Left lobe of liver (tissue), 2 donors: ENCODE data around the gene PGBD5. TPM values are rescaled to one million over a fixed set of nuclear protein-coding genes. Genes with fewer than 3 reads are reported as not detected.

Experiments used
- ATAC-seq: fragments of 200-7000 bp; cut with Tn5 transposase; one replicate; pipeline ENCODE4 v1.9.1; 2020; ENCODE audit warnings: mild to moderate bottlenecking, moderate library complexity
- DNase-seq: peaks from one replicate; pipeline ENCODE4 v3.0.0-alpha.2; 2020; ENCODE audit warnings: low spot score
- total RNA-seq: library from RNA; stranded (reverse); gene quantifications from one replicate; pipeline ENCODE4 v1.2.1, GENCODE V29; 2021
- donor health status: DM: no; HTN: no; CAD: no; lungs with moderate emphysema.
- donor health status: DM: no; HTN: yes; CAD: no.

Gene PGBD5
- total RNA-seq, 1 donor from 2014 or later: 7.5 TPM

DNA sequence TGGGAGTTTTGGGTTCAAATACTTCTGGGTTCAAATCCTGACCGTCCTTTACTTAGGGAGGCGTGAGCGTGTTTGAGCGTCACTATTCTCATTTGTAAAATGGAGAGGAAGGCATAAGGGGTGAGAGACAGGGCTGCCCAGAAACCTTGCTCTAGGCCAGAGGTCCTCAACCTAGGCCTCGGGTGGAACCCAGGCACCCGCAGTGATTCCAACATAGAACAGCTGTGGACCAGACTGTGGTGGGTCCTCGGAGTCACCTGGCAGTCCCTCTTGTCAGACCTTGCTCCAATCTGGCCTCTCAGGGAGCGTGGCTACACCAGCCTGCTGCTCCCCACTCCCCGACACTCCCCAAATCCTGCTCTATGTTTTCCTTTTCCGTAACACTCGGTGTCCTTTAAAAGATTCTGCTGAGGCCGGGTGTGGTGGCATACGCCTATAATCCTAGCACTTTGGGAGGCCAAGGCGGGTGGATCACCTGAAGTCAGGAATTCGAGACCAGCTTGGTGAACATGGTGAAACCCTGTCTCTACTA, 116.4 kb downstream of the PGBD5 start:
- DNase-seq (no peak), ATAC-seq (no peak)

DNA sequence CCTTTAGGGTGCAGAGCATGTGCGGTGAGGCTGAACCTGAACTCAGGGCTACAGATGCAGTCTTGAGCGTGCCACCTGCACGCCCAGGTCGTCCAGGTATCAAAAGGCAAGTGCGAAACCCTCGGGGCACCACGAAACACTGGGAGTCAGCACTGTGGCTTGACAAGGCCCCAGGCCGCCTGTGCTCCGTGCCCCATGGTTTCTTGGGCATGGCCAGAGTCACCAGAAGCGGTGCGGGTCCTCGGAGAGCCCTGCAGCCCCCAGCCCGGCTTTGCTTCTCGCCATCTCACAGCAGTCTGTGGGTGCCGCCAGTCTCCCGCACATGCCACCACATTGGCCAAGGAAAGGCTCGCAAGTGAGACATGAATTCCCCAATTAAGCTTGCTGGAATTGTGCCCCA, 117.3 kb downstream of the PGBD5 start:
- DNase-seq (no peak), ATAC-seq (no peak)

DNA sequence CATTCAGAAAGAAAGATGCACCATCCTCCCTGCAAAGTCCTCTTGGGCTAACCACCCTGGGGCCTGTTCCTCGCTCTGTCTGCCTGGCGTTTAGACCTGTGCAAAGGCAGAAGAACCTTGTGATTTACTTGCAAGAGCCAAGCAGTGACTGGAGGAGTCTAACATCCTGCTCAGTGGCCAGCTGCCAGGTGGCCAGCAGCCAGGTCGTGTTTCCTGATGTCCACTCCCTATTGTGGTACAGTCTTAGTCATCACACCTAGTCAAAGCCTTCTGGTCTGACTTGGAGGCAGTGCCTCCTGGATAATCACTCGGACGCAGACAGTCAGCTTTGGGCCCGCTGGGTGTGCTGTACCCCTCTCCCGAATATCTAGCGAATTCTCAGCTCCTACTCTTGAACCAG, 118.1 kb downstream of the PGBD5 start:
- DNase-seq (no peak), ATAC-seq (no peak)

DNA sequence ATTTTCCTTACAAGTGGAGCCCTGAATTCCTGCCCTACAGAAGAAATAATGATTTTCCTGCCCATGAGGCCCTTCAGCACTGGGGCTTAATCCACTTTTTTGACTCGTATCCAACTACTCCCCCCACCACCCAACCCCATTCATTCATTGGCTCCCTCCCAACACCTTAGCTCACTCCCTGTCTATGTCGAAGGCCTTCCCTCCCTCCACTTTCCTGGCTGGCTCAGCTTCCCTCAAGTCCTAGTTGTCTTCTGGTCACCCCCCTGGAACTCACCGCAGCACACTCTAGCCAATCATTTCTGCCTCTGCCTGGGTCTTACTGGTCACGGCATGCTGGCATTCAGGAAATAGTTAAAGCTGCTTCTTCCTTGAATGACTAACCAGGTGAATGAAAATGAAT, 118.9 kb downstream of the PGBD5 start:
- no peak for ATAC-seq
- DNase-seq: no peak

DNA sequence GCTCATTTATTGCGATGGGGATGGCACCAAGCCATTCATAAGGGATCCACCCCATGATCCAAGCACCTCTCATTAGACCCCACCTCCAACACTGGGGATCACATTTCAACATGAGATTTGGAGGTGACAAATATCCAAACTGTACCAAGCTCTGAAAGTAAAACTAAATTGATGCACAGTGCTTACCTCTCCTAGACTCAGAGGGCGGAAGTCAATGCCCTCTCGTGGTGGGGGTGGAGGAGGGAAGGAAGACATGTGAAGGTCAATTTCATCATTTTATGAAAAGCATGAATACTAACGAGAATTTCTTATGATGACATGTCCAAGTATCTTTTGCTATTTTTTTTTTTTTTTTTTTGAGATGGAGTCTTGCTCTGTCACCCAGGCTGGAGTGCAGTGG, 120.0 kb downstream of the PGBD5 start:
- ATAC-seq (peak; percentile 28), DNase-seq (no peak)

DNA sequence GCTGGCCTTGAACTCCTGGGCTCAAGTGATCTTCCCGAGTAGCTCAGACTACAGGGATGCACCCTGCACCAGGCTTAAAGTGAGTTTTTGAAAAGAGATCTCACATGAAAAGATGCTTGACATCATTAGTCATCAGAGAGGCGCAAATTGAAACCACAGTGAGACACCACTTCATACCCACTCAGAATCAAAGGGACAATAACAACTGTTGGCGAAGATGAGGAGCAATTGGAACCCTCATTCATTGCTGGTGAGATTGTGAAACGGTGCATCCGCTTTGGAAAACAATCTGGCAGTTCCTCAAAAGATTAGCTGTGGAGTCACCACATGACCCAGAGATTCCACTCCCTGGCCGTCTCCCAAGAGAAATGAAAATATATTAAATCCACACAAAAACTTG, 122.3 kb downstream of the PGBD5 start:
- ATAC-seq (peak; percentile 75), DNase-seq (no peak)

DNA sequence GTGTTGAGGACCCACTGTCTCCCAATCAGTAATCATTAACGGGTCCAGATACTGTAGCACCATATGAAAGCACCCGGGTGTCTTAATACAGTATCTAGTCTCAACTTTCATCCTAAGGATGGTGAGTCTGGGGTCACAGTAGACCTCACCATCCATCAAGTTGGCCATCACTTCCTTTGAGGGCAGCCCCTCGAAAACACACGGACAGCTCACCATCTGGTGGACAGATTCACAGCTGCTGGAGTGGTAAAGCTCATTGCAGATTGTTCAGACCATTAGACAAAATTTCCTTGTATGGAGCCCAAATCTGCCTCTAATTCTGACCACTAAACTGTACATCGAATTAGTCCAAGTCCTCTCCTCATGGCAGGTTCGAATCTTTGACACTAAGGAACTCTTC, 123.1 kb downstream of the PGBD5 start:
- ATAC-seq (no peak), DNase-seq (no peak)

DNA sequence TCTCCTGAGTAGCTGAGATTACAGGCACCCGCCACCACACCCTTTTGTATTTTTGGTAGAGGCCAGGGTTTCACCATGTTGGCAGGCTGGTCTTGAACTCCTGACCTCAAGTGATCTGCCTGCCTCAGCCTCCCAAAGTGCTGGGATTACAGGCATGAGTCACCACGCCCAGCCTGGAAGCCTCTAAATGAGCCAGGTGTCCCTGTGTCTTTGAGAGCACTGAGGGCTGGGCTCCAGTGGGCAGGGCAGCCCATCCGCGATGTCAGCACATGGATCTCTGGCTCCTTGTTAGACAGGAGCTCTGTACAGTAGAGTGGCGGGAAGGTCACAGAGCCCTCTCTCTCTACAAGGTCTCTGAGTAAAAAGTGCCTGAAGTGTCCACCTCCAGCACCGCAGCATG, 124.3 kb downstream of the PGBD5 start:
- ATAC-seq (no peak), DNase-seq (no peak)

DNA sequence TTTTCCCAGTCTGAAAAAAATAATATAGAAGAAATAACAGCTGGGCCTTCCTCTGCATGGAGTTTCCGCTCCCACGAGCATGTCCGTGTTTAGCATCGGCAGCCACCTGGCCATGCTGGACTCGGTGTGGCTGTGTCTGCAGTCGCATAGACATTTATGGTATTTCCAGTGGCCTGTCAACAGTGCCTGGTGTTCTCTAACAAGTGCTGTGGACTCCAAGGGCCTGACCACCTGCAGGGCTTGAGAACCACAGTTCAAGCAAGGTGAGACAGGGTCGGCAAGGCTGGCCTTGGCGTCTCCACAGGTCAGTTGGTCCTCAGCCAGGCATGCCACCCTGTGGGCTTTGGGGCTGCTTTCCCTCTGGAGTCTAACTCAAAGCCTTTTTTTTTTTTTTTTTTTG, 124.8 kb downstream of the PGBD5 start:
- no peak for DNase-seq
- no peak for ATAC-seq

DNA sequence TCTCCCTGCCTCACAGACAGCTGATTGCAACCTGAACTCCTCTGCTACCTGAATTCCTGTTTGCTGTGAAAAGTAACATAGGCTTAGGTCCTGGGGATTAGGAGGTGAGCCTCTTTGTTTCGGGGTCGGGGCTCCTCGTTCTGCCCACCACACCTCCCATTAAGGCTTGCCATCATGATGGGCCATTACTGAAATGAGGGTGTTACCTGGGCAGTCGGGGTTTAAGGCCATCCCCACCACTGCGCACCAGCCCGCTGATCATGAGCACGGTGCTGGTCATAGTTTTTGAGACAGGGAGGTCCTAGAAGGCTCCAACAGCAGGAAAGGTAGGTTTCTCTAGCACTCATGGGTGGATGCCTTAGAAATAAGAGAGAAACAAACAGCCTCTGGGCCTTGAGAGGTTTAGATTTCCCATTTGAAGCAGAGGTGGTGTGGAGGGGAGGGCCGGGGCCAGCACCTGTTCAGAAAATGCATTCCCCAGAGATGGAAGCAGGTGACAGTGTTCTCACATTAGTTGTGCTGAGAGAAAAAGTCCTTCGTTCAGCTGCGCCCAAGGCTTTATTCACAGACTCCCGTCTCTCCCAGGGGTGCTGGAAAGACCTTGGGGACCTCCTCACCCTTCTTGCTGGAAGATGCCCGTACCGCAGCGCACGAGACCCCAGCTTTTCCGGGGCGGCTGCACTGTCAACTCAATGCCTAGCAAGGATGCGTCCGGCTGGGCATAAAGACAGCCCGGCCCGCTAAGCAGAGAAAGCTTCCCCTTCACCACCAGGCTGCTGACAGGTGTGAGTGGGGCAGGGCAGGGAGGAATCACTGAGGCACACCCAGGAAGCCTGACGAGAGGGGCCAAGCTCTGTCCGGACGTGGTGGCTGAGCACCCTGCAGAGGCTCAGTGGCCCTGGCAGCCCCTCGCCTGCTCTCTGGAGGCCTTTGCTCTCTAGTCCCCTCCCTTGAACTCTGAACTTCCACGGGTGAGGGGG, 125.5 kb downstream of the PGBD5 start:
- ATAC-seq (no peak), DNase-seq (no peak)

DNA sequence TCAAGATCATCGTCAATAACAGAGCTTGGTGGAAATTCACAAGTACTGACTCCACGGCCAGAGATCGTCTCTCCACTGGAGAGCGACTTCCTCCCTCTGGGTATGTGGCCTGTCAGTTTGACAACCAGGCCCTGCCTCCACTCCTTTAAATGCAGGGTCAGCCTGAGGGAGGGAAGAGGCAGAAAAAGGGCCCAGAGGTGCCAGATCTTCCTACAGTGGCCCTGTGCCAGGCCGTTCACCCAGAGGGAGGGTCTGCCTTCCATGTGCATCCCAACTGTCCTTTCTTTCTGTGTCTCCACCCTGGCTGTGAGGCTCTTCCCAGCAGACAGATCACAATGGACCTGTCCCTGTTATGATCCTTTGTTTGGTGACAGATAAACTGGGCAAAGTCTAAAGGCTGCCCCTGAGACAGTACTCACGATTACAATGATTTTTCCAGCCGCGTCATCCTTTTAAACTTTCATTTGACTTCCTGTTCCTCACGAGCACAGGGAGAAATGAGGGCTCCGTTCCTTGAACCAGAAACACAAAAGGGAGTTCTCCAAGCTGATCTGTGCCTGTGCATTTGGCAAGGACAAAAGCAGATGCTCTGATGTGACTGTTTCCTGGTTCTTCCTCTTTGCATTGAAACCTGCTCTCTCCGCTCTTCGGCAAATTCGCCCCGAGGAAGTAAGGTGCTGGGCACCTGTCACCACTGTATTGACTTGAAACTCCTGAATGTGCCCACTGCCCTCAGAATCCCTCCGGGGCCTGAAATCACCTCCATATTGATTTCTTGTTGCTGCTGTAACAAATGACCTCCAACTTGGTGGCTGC, 126.7 kb downstream of the PGBD5 start:
- ATAC-seq (peak; percentile 72), DNase-seq (no peak)

DNA sequence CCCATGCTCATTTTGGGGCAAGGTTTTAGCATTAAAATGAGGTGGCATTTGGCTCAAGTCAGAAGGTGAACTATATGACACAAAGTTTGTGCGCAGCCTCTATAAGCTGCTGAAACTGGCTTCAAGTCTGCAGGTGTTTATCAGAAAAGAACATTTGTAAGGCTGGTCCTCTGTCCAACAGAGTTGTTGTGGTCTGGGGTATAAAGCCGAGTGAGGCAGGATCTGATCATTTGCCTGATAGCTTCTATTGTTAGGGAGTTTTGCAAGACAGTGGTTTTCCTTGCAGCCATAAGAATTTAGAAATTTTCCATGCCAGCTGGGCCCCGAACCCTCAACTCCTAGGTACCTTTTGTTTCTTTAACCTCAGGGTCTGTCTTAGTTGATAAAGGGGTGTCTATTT, 130.8 kb downstream of the PGBD5 start:
- DNase-seq (no peak), ATAC-seq (no peak)

DNA sequence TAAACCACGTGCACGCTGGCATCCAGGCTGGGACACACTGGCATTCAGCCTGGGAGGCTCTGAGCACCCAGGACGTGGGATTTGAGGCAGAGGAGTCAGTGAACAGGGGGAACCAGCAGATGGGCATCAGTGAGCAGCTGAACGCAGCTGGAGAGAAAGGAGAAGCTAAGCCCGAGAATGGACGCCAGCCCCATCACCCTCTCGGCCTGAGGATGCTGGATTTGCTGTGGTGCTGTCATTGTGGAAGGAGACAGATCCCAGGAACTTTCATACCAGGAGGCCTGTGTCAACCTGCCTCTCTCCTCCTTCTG, 132.8 kb downstream of the PGBD5 start:
- DNase-seq (no peak), ATAC-seq (no peak)

DNA sequence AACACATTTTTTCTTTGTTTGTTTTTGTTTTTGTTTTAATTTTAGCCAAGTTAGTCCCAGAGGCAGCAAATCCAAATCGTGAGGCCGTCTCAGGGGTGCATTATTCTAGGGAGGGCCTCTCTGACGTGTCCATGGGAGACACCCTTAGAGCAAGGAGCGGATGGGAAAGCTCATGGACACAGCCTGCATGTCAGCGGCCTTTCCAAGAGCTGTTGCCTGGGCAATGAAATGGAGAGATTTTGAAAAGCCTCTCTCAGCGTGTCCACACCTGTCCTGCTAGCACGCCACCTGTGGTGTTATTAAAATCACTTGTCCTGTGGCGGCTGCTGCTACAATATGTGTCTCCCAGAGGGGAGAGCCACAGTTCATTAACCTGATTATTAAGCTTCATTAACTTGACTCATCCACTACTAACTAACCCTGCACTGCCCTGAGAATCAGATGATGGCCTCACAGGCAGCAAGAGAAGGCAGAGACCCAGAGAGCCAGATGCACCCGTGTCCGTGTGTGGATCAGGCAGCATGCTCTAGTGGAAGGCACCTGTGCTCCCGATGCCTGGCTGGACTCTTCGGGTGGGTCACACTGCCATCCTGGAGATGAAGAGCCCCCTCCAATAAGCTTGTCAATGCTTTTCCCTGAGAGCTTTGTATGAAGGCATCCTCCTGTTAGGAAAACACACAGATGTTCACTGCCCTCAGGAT, 133.3 kb downstream of the PGBD5 start:
- ATAC-seq (no peak), DNase-seq (no peak)

DNA sequence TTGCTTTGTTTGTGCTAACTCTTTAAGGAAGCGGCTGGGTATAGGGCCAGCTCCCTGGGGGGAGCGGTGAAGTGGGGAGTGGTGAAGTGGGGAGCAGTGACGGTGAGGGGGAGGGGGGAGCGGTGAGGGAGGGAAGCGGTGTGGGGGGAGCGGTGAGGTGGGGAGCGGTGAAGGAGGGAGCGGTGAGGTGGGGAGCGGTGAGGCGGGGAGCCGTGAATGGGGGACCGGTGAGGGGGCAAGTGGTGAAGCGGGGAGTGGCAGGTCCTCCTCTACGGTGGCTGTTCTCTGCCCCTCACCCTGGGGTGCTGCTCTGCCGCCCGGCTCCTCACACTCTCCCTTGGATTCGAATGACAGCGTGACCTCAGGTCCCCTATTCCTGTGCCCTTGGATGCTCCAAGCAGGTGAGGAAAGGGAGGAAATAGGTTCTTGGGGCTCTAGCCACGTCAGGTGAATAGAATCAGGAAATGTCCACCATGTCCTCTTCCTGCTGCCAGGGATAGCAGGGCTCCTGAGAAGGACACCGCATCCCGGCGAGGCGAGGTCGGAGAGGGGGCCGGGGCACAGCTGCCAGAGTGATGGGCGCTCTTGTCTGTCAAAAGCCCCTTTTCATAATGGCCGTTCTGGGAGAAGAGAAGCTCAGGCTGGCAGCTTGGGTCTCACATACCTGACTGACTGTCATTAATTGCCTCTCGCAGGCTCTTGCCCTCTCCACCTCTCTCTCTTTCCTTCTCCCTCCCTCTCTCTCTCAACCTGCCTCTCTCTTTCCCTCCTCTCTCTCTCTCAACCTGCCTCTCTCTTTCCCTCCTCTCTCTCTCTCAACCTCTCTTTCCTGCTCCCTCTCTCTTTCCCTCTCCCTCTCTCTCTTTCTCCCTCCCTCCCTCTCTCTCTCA, 134.2 kb downstream of the PGBD5 start:
- ATAC-seq: no peak
- DNase-seq: no peak

DNA sequence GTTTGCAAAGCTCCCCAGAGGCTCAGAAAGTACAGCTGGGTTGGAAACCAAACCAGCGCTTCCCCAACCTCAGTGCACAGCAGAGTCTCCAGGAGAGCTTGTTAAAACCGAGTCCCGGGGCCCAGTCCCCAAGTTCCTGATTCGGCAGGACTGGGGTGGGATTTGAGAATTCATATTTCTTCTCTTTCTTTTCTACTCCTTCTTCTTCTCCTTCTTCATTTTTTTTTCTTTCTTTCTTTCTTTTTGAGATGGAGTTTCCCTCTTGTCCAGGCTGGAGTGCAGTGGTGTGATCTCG, 136.8 kb downstream of the PGBD5 start:
- no peak for ATAC-seq
- no peak for DNase-seq

DNA sequence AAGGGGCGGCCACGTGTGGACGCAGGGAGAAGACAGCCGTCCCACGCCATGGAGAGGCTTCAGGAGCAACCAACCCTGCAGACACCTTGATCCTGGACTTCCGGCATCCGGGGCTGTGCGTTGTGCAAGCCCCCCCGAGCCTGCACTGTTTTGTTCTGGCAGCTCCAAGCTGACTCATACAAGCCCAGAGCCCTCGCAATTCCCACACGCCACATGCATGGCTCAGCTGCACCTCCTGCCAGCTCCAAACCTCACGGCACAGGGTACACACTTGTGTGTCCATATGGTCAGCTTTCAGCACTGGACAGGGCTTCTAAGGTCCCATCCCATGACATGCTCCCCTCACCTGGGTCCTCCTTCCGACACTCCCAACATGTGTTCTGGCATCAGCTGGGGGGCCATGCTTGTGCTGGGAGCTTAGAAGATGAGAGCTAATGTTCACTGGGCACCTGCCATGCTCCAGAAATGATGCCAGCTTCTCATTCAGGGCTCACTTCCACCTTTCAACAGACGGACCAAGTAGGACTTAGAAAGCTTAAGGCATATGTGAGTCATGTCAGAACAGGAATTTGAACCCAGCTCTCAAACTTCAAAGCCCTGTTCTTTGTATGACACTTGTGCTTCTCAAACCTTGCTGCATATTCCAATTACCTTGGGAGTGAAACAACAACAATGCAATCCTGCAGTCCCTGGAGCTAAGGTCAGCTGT, 137.3 kb downstream of the PGBD5 start:
- no peak for DNase-seq

DNA sequence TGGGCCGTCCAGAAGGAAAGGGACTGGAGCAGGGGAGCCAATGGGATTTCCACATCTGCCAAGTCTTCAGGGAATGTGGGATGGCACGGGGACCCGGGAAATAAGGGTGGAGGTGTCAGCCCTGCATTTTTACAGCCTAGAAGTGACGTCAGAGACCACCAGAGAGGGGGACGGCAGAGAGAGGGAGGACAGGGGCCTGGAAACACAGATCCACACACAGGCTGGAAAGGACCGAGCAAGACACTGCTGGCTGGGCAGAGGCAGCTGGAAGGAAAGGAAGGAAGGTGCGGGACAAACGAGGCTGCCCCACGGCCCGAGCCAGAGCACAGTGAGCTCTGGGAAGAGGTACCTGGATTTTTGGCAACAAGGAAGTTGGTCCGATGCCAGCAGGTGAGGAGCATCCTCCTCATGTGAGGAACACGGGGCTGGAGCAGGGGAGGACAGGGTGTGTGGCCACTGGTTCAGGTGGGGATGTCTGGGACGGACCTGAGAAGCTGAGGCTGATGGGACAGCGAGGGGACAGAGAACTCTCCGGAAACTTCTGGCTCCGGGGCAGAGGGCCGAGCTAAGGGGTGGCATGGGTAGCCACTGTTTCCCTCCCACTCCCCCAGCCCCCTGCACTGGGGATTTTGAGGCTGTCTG, 138.3 kb downstream of the PGBD5 start:
- ATAC-seq (no peak), DNase-seq (no peak)

More for the DNA sequence above, 137.3 kb downstream of the PGBD5 start:
- no peak for ATAC-seq

DNA sequence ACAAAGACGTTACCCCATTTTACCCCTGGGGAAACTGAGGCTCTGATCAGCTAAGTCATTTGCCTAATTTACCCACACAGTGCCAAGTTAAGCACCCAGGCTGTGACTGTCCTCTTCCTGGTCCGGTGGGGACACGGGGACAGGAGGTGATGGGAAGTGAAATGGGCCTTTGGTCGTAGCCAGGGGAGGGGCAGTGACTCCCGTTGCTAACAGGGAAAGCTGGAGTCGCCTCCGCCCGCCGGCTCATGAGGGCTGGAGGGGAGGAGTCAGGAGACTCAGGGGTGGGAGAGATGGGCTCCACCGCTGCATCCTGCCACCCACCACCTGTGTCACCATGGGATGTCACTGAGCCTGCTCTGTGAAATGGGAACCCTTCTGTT, 139.3 kb downstream of the PGBD5 start:
- DNase-seq (no peak), ATAC-seq (no peak)
